K562 (cell line): ENCODE measurements around the gene EWSR1. TPM values are rescaled to one million over a fixed set of nuclear protein-coding genes. Genes with fewer than 3 reads are reported as not detected.
A peak's percentile ranks its signal among the peaks of the same experiment; 100 is the strongest.

ENCODE experiments used
- AFF4 ChIP-seq: sonication (generic); formaldehyde crosslinking; IDR thresholded peaks from 2 replicates; pipeline ENCODE4 v1.8.0; 2023; ENCODE audit warnings: mild to moderate bottlenecking, missing genetic modification reagents
- BACH1 ChIP-seq: fragments of 200-800 bp; sonication (Bioruptor generic); IDR thresholded peaks from 2 replicates; pipeline ENCODE4 v1.6.1; 2016; ENCODE audit warnings: missing genetic modification characterization, missing compliant biosample characterization
- BHLHE40 ChIP-seq: IDR thresholded peaks from 2 replicates; pipeline ENCODE4 v1.6.1; 2011; ENCODE audit warnings: low read length, improper control_type of control experiment
- BRCA1 ChIP-seq, 2 experiments: fragments of 450-650 bp in 1 of 2; sonication (generic) in 1 of 2; formaldehyde crosslinking in 1 of 2; IDR thresholded peaks; 2 replicates each; pipeline versions ENCODE4 v1.5.0 to v1.6.1; 2017 to 2020; ENCODE audit warnings: mild to moderate bottlenecking in 1 of 2, missing genetic modification reagents in 1 of 2
- E2F3 ChIP-seq: fragments of 250-450 bp; sonication (Bioruptor Pico); IDR thresholded peaks from 2 replicates; pipeline ENCODE4 v1.4.0; 2020; ENCODE audit warnings: mild to moderate bottlenecking
- GABPB1 ChIP-seq: sonication (generic); formaldehyde crosslinking; IDR thresholded peaks from 2 replicates; pipeline ENCODE4 v1.8.0; 2022; ENCODE audit warnings: mild to moderate bottlenecking, missing genetic modification reagents
- KAT8 ChIP-seq: fragments of 450-650 bp; IDR thresholded peaks from 2 replicates; pipeline ENCODE4 v1.6.1; 2016; ENCODE audit warnings: low read depth, mild to moderate bottlenecking
- KDM5B ChIP-seq: fragments of 200-600 bp; sonication (generic); IDR thresholded peaks from 2 replicates; pipeline ENCODE4 v1.6.1; 2012; ENCODE audit warnings: low read depth, mild to moderate bottlenecking, moderate library complexity, low read length, control low read depth, inconsistent platforms; ENCODE audit not compliant: insufficient replicate concordance
- MED1 ChIP-seq: sonication (generic); formaldehyde crosslinking; IDR thresholded peaks from 2 replicates; pipeline ENCODE4 v1.8.1; 2023; ENCODE audit warnings: missing genetic modification reagents, borderline replicate concordance
- PCBP1 ChIP-seq: fragments of 200-400 bp; formaldehyde crosslinking; IDR thresholded peaks from 2 replicates; pipeline ENCODE4 v1.6.1; 2018; ENCODE audit warnings: mild to moderate bottlenecking, low read depth, low read length; ENCODE audit not compliant: poor library complexity, severe bottlenecking
- RFX7 ChIP-seq: fragments of 250-450 bp; sonication (Bioruptor Pico); IDR thresholded peaks from 2 replicates; pipeline ENCODE4 v1.5.1; 2021; ENCODE audit warnings: mild to moderate bottlenecking
- SIN3A ChIP-seq, 2 experiments: fragments of 150-350 bp in 1 of 2; IDR thresholded peaks; 2 replicates each; pipeline ENCODE4 v1.6.1; 2011 to 2016; ENCODE audit warnings: borderline replicate concordance in 2 of 2, low read depth in 2 of 2, low read length in 2 of 2, mild to moderate bottlenecking in 2 of 2, moderate library complexity in 2 of 2; ENCODE audit not compliant: control insufficient read depth in 1 of 2
- TCF7 ChIP-seq: sonication (generic); IDR thresholded peaks from 2 replicates; pipeline ENCODE4 v1.6.1; 2016; ENCODE audit warnings: antibody characterized with exemption, borderline replicate concordance
- ZBTB8A ChIP-seq: fragments of 450-650 bp; IDR thresholded peaks from 2 replicates; pipeline ENCODE4 v1.6.1; 2018; ENCODE audit warnings: mild to moderate bottlenecking, moderate library complexity; ENCODE audit not compliant: partially characterized antibody
- polyA plus RNA-seq, 8 experiments: library from polyadenylated mRNA; depleted of rRNA in 4 of 8; stranded (reverse) in 5 of 8; unstranded in 3 of 8; fragments of >200 nt; fragmentation: Nextera tagmentation in 2 of 8; fragmentation: Illumina TruSeq in 1 of 8; extraction: Ambion mirVana in 2 of 8; extraction: Trizol in 1 of 8; gene quantifications; 2 replicates each; pipeline versions ENCODE4 v1.2.1 to v1.2.3, GENCODE V29; 2011 to 2014; ENCODE audit warnings: inconsistent platforms in 1 of 8, missing spikeins in 1 of 8
- total RNA-seq, 7 experiments: library from RNA; depleted of rRNA in 6 of 7; stranded (reverse); fragments of >200 nt in 6 of 7; fragmentation: Illumina TruSeq in 2 of 7; extraction: Trizol in 2 of 7; gene quantifications; 2 replicates each; pipeline versions ENCODE4 v1.2.1 to v1.2.3, GENCODE V29; 2011 to 2021; ENCODE audit warnings: low replicate concordance in 1 of 7
- TF ChIP-seq, protein P1 (sequence below), 2 experiments: fragments of 450-650 bp; formaldehyde crosslinking in 1 of 2; IDR thresholded peaks; 2 replicates each; pipeline versions ENCODE4 v1.4.0 to v1.6.1; 2014 to 2020; ENCODE audit warnings: mild to moderate bottlenecking in 2 of 2, borderline replicate concordance in 1 of 2, low read depth in 1 of 2

EWSR1 gene
- total and polyA plus RNA-seq, 9 of the 15 experiments (the other 6 are each of a cell fraction or from before 2014, with no cell fraction given) = 83.3 to 450 (median 239) TPM

- 0 out of 2 replicates have a peak, but pooled peaks have one; percentile 81 for TF ChIP-seq AFF4 (CRISPR knock-in tag)
- TF ChIP-seq TCF7 = no peak
- peak in 1 of 2 experiments; percentile 90; a peak in 1 of 4 replicates for TF ChIP-seq SIN3A (IDR thresholded peaks at IDR 0.05; ENCODE audit: borderline replicate concordance in 2 of 2, control insufficient read depth in 1 of 2, low read depth in 2 of 2, low read length in 2 of 2)
- TF ChIP-seq PCBP1 = no peak
- TF ChIP-seq BRCA1 (IDR thresholded peaks at IDR 0.05) = no peak
- no peak for TF ChIP-seq BRCA1 (CRISPR knock-in tag; IDR thresholded peaks at IDR 0.05)
- peak; percentile 56 for TF ChIP-seq KDM5B
- TF ChIP-seq KAT8 = no peak
- TF ChIP-seq ZBTB8A = no peak
- TF ChIP-seq, protein P1, sequence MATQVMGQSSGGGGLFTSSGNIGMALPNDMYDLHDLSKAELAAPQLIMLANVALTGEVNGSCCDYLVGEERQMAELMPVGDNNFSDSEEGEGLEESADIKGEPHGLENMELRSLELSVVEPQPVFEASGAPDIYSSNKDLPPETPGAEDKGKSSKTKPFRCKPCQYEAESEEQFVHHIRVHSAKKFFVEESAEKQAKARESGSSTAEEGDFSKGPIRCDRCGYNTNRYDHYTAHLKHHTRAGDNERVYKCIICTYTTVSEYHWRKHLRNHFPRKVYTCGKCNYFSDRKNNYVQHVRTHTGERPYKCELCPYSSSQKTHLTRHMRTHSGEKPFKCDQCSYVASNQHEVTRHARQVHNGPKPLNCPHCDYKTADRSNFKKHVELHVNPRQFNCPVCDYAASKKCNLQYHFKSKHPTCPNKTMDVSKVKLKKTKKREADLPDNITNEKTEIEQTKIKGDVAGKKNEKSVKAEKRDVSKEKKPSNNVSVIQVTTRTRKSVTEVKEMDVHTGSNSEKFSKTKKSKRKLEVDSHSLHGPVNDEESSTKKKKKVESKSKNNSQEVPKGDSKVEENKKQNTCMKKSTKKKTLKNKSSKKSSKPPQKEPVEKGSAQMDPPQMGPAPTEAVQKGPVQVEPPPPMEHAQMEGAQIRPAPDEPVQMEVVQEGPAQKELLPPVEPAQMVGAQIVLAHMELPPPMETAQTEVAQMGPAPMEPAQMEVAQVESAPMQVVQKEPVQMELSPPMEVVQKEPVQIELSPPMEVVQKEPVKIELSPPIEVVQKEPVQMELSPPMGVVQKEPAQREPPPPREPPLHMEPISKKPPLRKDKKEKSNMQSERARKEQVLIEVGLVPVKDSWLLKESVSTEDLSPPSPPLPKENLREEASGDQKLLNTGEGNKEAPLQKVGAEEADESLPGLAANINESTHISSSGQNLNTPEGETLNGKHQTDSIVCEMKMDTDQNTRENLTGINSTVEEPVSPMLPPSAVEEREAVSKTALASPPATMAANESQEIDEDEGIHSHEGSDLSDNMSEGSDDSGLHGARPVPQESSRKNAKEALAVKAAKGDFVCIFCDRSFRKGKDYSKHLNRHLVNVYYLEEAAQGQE (IDR thresholded peaks at IDR 0.05; ENCODE audit: borderline replicate concordance) = no peak
- TF ChIP-seq, protein P1 (CRISPR knock-in tag; IDR thresholded peaks at IDR 0.05; ENCODE audit: low read depth) = no peak
- TF ChIP-seq RFX7 (CRISPR knock-in tag) = no peak
- no peak for TF ChIP-seq E2F3 (CRISPR knock-in tag)
- no peak for TF ChIP-seq MED1 (CRISPR knock-in tag)
- peak; percentile 55; the same call in 1 of the 2 replicates for TF ChIP-seq GABPB1 (CRISPR knock-in tag)
- TF ChIP-seq BACH1 (tag) = peak; percentile 84
- TF ChIP-seq BHLHE40 = peak; percentile 94
Observed at GRCh38 chr22:29267858-29268510, at the start of gene EWSR1, which contains the start of gene RHBDD3 (continued).
